HG02610 (cell line): ENCODE measurements around the gene ARL5C.
"Not testable (repeated sequence)": the region's sequence is repeated elsewhere in the genome, so short reads cannot be mapped to it uniquely, and the experiment has no call there.

Experiments
- ATAC-seq: cut with Tn5 transposase; IDR thresholded peaks from one replicate; pipeline ENCODE4 v1.9.1; 2021; ENCODE audit warnings: mild to moderate bottlenecking, moderate library complexity; ENCODE audit not compliant: unreplicated experiment

ARL5C gene

DNA sequence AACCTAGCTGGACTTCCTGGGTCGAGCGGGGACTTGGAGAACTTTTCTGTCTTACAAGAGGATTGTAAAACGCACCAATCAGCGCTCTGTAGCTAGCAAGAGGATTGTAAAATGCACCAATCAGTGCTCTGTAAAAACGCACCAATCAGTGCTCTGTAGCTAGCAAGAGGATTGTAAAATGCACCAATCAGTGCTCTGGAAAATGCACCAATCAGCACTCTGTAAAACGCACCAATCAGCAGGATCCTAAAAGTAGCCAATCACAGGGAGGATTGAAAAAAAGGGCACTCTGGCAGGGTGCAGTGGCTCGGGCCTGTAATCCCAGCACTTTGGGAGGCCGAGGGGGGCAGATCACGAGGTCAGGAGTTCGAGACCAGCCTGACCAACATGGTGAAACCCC is 2.5 kb upstream of the ARL5C start:
- not testable (repeated sequence) for ATAC-seq

DNA sequence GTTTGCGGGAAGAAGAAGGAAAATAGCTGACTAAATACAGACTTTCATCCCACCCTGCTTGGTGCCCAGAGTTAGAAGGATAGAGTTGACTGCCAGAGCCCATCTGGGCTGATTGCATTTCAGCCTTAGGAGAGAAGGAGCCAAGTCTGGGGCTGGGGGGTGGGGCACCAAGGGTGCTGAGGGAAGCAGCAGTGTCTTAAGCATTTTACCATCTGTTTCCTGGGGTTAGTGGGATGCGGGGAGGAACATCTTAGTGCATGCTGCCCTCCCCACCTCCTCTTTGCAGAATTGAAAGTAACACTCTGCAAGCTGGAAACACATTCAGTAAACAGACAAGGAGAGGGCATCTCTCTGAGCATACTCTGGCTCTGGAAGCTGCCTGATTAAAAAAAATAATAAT is 1.5 kb upstream of the ARL5C start:
- no peak for ATAC-seq

DNA sequence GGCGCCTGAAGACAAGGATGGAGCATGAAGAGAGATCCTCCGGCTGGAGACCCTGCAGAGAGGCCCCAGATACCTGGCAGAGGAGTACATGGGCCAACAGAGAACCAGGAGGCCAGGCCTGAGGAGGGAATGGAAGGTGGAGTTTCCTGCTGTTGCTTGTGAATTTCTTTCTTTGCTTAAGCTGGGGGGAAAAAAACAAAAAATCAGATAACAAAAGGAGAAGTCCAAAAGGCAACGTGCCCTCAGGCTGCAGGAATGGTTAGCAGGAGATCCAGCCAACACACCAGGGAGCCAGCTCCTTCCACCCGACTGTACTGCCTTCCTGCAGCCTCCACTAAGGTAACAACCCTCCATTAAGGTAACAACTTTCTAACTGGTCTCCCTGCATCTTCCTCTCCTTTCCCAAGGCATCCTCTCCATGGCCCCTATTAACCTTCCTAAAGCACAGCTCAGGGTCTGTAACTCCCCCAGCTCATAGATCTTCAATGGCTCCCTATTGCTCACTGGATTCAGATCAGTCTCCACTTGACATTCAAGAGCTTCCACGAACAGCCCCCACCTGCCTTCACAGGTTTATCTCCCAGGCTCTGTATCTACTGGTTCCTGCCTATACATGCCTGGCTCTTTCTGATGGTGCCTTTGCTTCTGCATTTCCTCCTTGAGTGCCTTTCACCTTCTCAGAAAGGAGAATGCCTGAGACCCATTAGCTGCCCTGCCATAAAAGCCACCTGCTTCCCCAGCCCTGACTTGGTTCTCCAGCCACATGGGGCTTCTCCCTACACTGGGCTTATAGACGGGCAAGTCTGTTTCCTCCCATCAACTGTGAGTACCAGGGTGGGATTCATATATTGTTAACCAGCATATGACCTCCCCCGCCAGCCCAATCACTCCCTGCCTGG is 725 bp upstream of the ARL5C start:
- ATAC-seq, result no peak

GRCh38 chr17:39165178-39165840 is 652 bp downstream of the ARL5C start:
- ATAC-seq, result no peak

DNA sequence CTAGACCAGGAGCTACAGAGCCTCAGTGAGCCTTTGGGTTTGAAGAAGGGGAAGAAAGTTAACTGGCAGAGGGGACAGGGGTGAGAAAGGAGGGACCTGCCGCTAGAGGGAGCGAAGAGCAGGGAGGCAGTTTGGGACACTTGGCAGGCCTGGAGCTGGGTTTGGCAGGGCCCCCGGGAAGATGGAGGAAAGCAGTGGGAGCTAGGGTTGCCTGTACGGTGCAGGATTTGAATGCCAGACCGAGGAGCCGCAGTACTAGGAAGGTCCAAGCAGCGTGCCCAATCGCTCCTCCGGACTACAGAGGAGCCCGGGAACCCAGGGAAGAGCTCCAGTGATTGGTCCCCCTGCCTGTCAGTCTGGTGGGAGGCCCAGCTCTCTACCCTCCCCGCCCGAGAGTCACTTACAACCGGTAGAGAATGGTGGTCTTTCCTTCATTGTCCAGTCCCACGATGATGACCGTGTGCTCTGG is 1.3 kb downstream of the ARL5C start:
- peak; percentile 88 for ATAC-seq

DNA sequence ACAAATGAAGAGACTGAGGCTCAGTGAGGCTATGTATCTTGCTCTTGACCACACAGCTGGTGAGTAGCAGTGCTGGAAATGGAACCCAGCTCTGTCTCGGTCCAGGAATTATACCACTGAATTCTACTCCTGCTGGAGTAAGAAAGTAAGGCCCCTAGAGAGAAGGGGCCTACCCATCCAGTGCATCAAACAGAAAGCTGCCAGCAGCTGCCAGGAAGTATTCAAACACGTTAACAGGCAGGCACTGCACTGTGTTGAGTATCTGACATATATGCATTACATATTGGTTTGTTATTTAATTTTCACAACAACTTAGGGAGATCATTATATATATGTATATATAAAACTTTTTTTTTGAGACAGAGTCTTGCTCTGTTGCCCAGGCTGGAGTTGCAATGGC is 4.0 kb downstream of the ARL5C start:
- no peak for ATAC-seq

GRCh38 chr17:39158623-39159022 is 7.3 kb downstream of the ARL5C start:
- no peak for ATAC-seq

- no peak for ATAC-seq
Observed at GRCh38 chr17:39156491-39156890, 9.5 kb downstream of the ARL5C start.

- ATAC-seq, result no peak
Observed at GRCh38 chr17:39155654-39156053, 10.3 kb downstream of the ARL5C start.

DNA sequence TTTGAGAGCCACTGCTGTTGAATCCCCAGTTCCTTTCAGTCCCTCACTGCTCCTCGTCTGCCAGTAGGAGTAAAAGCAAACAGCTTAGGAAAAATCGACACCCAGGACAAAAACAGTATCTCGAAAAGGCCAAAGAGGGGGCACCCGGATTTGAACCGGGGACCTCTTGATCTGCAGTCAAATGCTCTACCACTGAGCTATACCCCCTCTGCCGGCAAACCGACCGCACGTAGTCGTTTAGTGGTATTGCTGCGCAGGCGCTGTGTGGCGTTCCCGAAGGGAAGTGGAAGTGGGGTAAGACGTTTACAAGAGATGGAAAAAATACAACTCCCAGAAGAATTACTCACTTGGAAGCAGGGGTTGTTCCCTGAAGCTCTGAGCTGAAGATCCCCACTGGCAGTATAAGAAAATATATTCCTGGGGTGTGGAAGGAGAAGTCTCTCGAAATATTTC is 12.3 kb downstream of the ARL5C start:
- no peak for ATAC-seq

- ATAC-seq, result no peak
Observed at GRCh38 chr17:39151943-39152818, 13.8 kb downstream of the ARL5C start.

DNA sequence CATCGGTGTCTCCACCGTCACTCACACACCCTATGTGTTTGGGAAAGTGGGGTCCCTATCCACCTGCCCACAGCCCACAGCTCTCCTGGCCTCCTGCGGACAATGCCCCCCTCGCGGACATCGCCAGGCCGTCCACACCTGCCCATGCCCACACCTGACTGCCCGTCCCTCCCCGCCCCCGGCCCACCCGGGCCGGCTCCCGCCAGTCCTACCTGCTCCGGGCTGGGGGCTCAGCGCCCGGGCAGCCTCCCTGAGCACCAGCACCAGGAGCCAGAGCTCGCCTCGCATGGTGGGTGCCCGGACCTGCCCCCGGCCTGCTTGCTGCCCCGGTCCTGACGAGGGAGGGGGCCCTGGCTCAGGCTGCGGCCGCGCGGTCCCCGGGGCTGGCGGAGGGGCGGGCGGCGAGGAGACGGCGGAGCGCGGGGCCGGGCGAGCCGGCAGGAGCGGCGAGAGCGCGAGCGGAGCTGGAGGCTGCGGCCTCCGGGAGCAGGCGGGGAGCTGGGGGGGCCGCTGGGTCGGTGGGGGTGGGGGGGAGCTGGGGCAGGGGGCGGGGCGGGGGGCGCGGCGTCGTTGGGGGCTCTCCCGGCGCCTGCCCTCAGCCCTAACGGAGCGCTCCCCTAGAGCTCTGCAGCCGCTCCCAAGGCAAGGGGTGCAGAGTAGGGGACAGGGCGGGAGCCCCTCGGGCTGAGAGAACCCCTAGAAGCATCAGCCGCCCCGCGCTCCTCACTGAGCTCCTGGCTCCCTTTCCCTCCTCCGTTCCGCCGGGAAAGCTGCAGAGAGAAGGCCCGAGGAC is 14.6 kb downstream of the ARL5C start, which contains the start of gene PLXDC1:
PLXDC1 (minus strand) TSS at position 488 of the 793 bp plus-strand sequence; CDS start at position 288, 200 bp downstream.
- no peak for ATAC-seq

- no peak for ATAC-seq
Observed at GRCh38 chr17:39150795-39151149, 15.2 kb downstream of the ARL5C start.

DNA sequence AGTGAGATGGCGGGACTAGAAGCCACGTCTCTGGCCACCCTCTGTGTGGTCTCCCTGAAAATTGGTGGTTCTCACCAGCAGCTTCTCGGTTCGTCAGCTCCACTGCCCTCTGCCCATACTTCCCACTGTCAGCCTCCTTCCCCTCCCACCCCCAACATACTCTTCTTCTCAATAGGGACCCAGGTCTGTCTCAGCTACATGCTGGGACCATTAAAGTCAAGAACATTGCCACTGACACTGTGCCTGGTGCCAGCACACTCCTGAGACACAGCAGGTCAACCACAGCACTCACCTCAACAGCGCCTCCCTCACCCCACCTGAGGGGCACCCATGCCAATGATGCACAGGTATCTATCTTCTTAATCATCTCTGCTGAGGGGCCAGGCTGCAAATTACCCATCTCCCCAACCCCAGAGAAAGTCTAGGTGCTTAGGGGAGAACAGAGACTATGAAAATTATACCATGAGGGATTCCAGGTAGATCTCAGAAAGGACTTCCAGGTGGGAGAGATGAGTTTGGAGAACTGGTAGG is 15.8 kb downstream of the ARL5C start:
- no peak for ATAC-seq

- no peak for ATAC-seq
Observed at GRCh38 chr17:39147221-39148185, 18.5 kb downstream of the ARL5C start.

DNA sequence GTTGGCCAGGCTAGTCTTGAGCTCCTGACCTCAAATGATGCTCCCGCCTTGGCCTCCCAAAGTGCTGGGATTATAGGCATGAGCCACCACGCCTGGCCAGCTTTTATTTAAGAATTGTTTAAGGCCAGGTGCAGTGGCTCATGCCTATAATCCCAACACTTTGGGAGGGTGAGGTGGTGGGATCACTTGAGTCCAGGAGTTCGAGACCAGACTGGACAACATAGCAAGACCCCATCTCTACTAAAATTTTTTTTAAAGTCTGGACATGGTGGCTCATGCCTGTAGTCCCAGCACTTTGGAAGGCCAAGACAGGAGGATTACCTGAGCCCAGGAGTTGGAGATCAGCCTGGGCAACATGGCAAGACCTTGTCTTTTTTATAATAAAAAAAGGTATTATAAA is 19.7 kb downstream of the ARL5C start:
- ATAC-seq, result no peak

GRCh38 chr17:39145143-39145542 is 20.8 kb downstream of the ARL5C start:
- no peak for ATAC-seq

DNA sequence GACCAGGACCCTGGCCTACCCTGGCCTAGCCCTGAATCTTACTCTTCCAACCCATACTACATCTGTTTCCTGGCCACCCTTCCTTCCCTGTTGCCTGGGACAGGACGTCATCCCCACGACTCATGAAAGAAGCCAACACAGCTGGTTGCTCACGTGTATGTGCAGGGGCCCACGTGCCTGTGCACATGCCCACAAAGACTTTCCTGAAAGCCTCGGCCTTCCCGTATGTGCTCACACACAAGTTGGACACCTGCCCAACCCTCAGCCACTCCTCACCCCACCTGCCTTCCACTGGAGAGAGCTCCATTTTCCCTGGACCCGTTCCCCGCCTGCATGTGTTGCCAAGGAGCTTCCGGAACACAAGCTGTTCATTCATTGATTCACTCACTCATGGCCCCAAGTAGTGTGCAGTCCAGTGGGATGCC is 21.5 kb downstream of the ARL5C start:
- ATAC-seq, result no peak
